ENCODE results near the gene AFAP1.

Gene AFAP1

DNA sequence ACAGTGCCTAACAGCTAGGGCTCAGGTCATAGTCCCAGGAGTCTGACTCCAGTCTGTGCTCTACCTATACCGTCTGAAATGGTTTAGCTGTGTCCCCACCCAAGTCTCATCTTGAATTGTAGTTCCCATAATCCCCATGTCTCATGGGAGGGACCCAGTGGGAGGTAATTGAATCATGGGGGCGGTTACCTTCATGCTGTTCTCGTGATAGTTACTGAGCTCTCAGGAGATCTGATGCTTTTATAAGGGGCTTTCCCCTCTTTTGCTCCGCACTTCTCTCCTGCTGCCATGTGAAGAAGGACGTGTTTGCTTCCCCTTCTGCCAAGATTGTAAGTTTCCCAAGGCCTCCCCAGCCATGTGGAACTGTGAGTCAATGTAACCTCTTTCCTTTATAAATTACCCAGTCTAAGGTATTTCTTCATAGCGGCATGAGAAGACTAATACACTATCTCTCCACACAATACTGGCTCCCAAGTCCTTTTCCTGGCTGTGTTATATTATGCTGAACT is 110.8 kb downstream of the AFAP1 start:
- Histone ChIP-seq H3K27me3 (ENCODE audit: insufficient read depth, insufficient read length) (no peaks in the 10 kb centered on the region), H3K9ac (ENCODE audit: insufficient read length, low read depth) (no peak overlapping the region), H3K9me3 (ENCODE audit: insufficient read depth, low read length) (peaks cover 47% of the 10 kb centered on the region), H3K4me3 (ENCODE audit: insufficient read length, low read depth) (no peak overlapping the region), H3K36me3 (ENCODE audit: insufficient read depth, insufficient read length, low read length) (peaks cover 48% of the 10 kb centered on the region), H3K4me1 (ENCODE audit: insufficient read depth, insufficient read length) (peaks cover 5% of the 10 kb centered on the region)
- DNase-seq (ENCODE audit: low read depth, low spot score), result no peak
- TF ChIP-seq ZNF274 (IDR thresholded peaks at IDR 0.05; ENCODE audit: low read depth, low read length) (no peak), SUZ12 (IDR thresholded peaks at IDR 0.05; ENCODE audit: extremely low read depth, insufficient read depth, insufficient read length) (no peak), YY1 (IDR thresholded peaks at IDR 0.05; ENCODE audit: insufficient read depth, insufficient read length) (no peak)

- Histone ChIP-seq H3K9me3 (ENCODE audit: insufficient read depth, low read length) (peaks cover 45% of the 10 kb centered on the region), H3K36me3 (ENCODE audit: insufficient read depth, insufficient read length, low read length) (peaks cover 53% of the 10 kb centered on the region), H3K4me1 (ENCODE audit: insufficient read depth, insufficient read length) (peaks cover 11% of the 10 kb centered on the region), H3K4me3 (ENCODE audit: insufficient read length, low read depth) (no peak overlapping the region), H3K27me3 (ENCODE audit: insufficient read depth, insufficient read length) (no peaks in the 10 kb centered on the region), H3K9ac (ENCODE audit: insufficient read length, low read depth) (no peak overlapping the region)
- no peak for TF ChIP-seq ZNF274 (IDR thresholded peaks at IDR 0.05; ENCODE audit: low read depth, low read length)
- no peak for TF ChIP-seq YY1 (IDR thresholded peaks at IDR 0.05; ENCODE audit: insufficient read depth, insufficient read length)
- TF ChIP-seq SUZ12 (IDR thresholded peaks at IDR 0.05; ENCODE audit: extremely low read depth, insufficient read depth, insufficient read length), result no peak
- peak; percentile 69 for DNase-seq (ENCODE audit: low read depth, low spot score)
These were observed 111.5 kb downstream of the AFAP1 start for GRCh38 chr4:7828011-7828720.

GRCh38 chr4:7827566-7827965 is 112.1 kb downstream of the AFAP1 start:
- peaks cover 43% of the 10 kb centered on the region for H3K9me3 ChIP-seq (ENCODE audit: insufficient read depth, low read length)
- H3K4me3 ChIP-seq (ENCODE audit: insufficient read length, low read depth), result no peak overlapping the region
- H3K9ac ChIP-seq (ENCODE audit: insufficient read length, low read depth), result no peak overlapping the region
- no peak for TF ChIP-seq YY1 (IDR thresholded peaks at IDR 0.05; ENCODE audit: insufficient read depth, insufficient read length)
- TF ChIP-seq SUZ12 (IDR thresholded peaks at IDR 0.05; ENCODE audit: extremely low read depth, insufficient read depth, insufficient read length), result no peak
- TF ChIP-seq ZNF274 (IDR thresholded peaks at IDR 0.05; ENCODE audit: low read depth, low read length), result no peak
- H3K27me3 ChIP-seq (ENCODE audit: insufficient read depth, insufficient read length), result no peaks in the 10 kb centered on the region
- peaks cover 53% of the 10 kb centered on the region for H3K36me3 ChIP-seq (ENCODE audit: insufficient read depth, insufficient read length, low read length)
- H3K4me1 ChIP-seq (ENCODE audit: insufficient read depth, insufficient read length), result peaks cover 11% of the 10 kb centered on the region
- no peak for DNase-seq (ENCODE audit: low read depth, low spot score)

- Histone ChIP-seq H3K4me3 (ENCODE audit: insufficient read length, low read depth) (no peak overlapping the region), H3K27me3 (ENCODE audit: insufficient read depth, insufficient read length) (no peaks in the 10 kb centered on the region), H3K9ac (ENCODE audit: insufficient read length, low read depth) (no peak overlapping the region), H3K4me1 (ENCODE audit: insufficient read depth, insufficient read length) (peaks cover 11% of the 10 kb centered on the region), H3K9me3 (ENCODE audit: insufficient read depth, low read length) (peaks cover 40% of the 10 kb centered on the region), H3K36me3 (ENCODE audit: insufficient read depth, insufficient read length, low read length) (peaks cover 48% of the 10 kb centered on the region)
- no peak for DNase-seq (ENCODE audit: low read depth, low spot score)
- TF ChIP-seq SUZ12 (IDR thresholded peaks at IDR 0.05; ENCODE audit: extremely low read depth, insufficient read depth, insufficient read length) (no peak), ZNF274 (IDR thresholded peaks at IDR 0.05; ENCODE audit: low read depth, low read length) (no peak), YY1 (IDR thresholded peaks at IDR 0.05; ENCODE audit: insufficient read depth, insufficient read length) (no peak)
These were observed 112.8 kb downstream of the AFAP1 start for GRCh38 chr4:7826909-7827306.

DNA sequence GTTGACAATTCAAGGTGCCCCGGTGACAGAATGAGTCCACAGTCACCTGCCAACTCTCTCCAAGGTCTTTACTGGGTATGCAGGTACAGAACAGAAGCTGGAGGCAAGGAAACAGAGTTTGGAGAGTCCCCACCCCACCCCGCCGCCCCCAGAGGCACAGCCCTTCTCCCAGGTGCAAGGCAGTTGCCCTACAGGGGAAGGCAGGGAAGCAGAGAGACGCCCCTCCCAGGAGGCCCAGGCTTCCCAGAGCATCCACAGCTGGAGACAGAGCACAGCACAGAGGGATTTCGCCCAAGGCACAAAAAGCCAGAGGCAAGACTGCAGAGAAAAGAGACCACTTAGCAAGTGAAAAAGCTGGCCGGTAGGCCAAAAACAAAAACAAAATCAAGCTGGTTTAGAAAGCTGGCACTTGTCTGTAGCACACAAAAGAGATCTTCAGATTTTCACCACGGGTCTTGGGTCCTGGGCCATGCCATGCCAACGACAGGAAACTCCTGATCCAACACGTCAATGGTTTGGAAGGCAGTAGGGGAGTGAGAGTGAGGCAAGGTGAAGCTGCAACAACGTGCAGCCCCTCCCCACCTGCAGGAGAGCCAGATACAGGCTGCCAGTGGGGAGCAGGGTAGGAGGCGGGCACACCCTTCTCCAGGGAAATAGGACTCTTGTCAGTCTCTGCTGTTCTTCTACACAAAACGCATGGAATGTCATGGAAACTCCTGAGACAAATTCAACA is 113.3 kb downstream of the AFAP1 start:
- Histone ChIP-seq H3K4me3 (ENCODE audit: insufficient read length, low read depth) (no peak overlapping the region), H3K9ac (ENCODE audit: insufficient read length, low read depth) (no peak overlapping the region), H3K27me3 (ENCODE audit: insufficient read depth, insufficient read length) (no peaks in the 10 kb centered on the region), H3K36me3 (ENCODE audit: insufficient read depth, insufficient read length, low read length) (peaks cover 42% of the 10 kb centered on the region), H3K4me1 (ENCODE audit: insufficient read depth, insufficient read length) (peaks cover 11% of the 10 kb centered on the region), H3K9me3 (ENCODE audit: insufficient read depth, low read length) (peaks cover 40% of the 10 kb centered on the region)
- no peak for TF ChIP-seq SUZ12 (IDR thresholded peaks at IDR 0.05; ENCODE audit: extremely low read depth, insufficient read depth, insufficient read length)
- TF ChIP-seq ZNF274 (IDR thresholded peaks at IDR 0.05; ENCODE audit: low read depth, low read length), result no peak
- no peak for TF ChIP-seq YY1 (IDR thresholded peaks at IDR 0.05; ENCODE audit: insufficient read depth, insufficient read length)
- no peak for DNase-seq (ENCODE audit: low read depth, low spot score)

- H3K36me3 ChIP-seq (ENCODE audit: insufficient read depth, insufficient read length, low read length), result peaks cover 43% of the 10 kb centered on the region
- H3K4me3 ChIP-seq (ENCODE audit: insufficient read length, low read depth), result no peak overlapping the region
- H3K4me1 ChIP-seq (ENCODE audit: insufficient read depth, insufficient read length), result peaks cover 15% of the 10 kb centered on the region
- no peak for DNase-seq (ENCODE audit: low read depth, low spot score)
- H3K27me3 ChIP-seq (ENCODE audit: insufficient read depth, insufficient read length), result no peaks in the 10 kb centered on the region
- TF ChIP-seq SUZ12 (IDR thresholded peaks at IDR 0.05; ENCODE audit: extremely low read depth, insufficient read depth, insufficient read length) (no peak), ZNF274 (IDR thresholded peaks at IDR 0.05; ENCODE audit: low read depth, low read length) (no peak), YY1 (IDR thresholded peaks at IDR 0.05; ENCODE audit: insufficient read depth, insufficient read length) (no peak)
- H3K9ac ChIP-seq (ENCODE audit: insufficient read length, low read depth), result no peak overlapping the region
- peaks cover 28% of the 10 kb centered on the region; the same call in 1 of the 2 replicates for H3K9me3 ChIP-seq (ENCODE audit: insufficient read depth, low read length)
These were observed 115.4 kb downstream of the AFAP1 start for GRCh38 chr4:7824218-7824617.

DNA sequence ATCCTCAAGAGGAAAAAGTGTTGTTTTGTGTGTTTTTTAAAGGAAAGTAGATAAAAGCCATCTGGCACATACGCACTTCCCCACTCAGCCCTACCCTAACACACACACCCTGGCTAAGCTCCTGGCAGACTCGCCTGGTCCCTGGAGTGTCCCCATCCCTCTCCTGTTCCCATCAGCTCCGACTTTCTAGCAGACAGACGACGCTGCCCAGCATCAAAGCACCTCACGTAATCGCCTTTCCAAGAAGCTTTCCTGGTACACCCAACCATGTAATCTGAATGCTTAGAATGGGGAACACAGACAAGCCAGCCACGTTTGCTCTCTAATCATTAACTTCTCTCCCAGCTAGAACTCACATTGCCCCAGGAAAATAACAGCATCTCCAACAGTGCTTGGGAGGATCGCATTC is 116.2 kb downstream of the AFAP1 start:
- Histone ChIP-seq H3K9me3 (ENCODE audit: insufficient read depth, low read length) (peaks cover 20% of the 10 kb centered on the region; the same call in 1 of the 2 replicates), H3K4me3 (ENCODE audit: insufficient read length, low read depth) (no peak overlapping the region), H3K4me1 (ENCODE audit: insufficient read depth, insufficient read length) (peaks cover 15% of the 10 kb centered on the region), H3K9ac (ENCODE audit: insufficient read length, low read depth) (no peak overlapping the region), H3K36me3 (ENCODE audit: insufficient read depth, insufficient read length, low read length) (peaks cover 45% of the 10 kb centered on the region), H3K27me3 (ENCODE audit: insufficient read depth, insufficient read length) (no peaks in the 10 kb centered on the region)
- DNase-seq (ENCODE audit: low read depth, low spot score), result no peak
- TF ChIP-seq YY1 (IDR thresholded peaks at IDR 0.05; ENCODE audit: insufficient read depth, insufficient read length) (no peak), SUZ12 (IDR thresholded peaks at IDR 0.05; ENCODE audit: extremely low read depth, insufficient read depth, insufficient read length) (no peak), ZNF274 (IDR thresholded peaks at IDR 0.05; ENCODE audit: low read depth, low read length) (no peak)
